ENCODE data around the gene STK38L. TPM values are rescaled to one million over a fixed set of nuclear protein-coding genes. Genes with fewer than 3 reads are reported as not detected.
A peak's percentile ranks its signal among the peaks of the same experiment; 100 is the strongest.

Gene STK38L
- total RNA-seq, 2 donors from 2014 or later = 34.2 to 67.7 TPM

GRCh38 chr12:27270148-27270547 is 26.1 kb downstream of the STK38L start:
- intact Hi-C loops (cut with DNase I, micrococcal nuclease) = no loop called here
- DNase-seq (no peak), ATAC-seq (no peak)

- intact Hi-C loops (cut with DNase I, micrococcal nuclease) = no loop called here
- ATAC-seq (no peak), DNase-seq (no peak)
These were observed 27.1 kb downstream of the STK38L start for GRCh38 chr12:27271206-27271605.

GRCh38 chr12:27272373-27273028 is 28.4 kb downstream of the STK38L start:
- intact Hi-C loops (cut with DNase I, micrococcal nuclease) = no loop called here
- ATAC-seq (peak; percentile 84), DNase-seq (no peak)

- intact Hi-C loops (cut with DNase I, micrococcal nuclease) = no loop called here
- DNase-seq (no peak), ATAC-seq (peak; percentile 44)
These were observed 29.0 kb downstream of the STK38L start for GRCh38 chr12:27273114-27273513.

DNA sequence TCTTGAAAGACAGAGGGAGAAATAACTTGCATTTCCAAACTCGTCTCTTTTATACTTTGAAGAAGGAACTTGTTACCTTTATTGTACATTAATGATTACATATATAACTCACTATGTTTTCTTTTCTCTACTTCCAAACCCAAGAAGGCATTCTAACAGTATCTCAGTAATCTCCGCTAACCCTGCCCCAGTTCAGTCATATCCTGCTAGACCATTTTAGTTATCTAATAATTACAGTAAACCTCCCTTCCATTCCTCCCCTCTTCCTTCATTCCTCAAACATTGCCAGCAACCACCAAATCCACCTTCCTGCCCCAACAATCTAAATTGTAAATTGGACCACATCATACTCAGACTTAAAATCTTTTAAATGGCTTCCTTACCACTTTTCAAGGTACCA is 30.6 kb downstream of the STK38L start:
- no peak for DNase-seq
- no peak for ATAC-seq
- intact Hi-C loops (cut with DNase I, micrococcal nuclease) = no loop called here

DNA sequence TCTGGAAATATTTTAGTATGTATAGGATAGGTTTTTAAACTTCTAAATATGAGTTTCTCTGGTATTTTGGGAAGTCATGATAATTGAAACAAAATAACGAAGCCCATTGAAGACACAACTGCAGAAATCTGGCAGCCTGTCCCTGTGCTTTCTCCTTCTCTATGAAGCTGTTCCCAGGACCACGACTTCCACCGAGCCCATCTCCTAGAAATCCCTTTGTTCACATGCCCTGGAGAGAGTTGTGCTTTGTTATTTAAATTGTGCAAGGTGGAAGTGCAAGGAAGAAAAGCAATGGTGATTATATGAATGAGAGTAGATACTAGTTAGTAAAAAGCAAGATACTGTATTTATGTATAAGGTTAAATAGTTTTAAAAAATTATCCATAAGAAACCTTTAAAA is 32.2 kb downstream of the STK38L start:
- DNase-seq (no peak), ATAC-seq (no peak)
- intact Hi-C loops (cut with DNase I, micrococcal nuclease) = no loop called here

DNA sequence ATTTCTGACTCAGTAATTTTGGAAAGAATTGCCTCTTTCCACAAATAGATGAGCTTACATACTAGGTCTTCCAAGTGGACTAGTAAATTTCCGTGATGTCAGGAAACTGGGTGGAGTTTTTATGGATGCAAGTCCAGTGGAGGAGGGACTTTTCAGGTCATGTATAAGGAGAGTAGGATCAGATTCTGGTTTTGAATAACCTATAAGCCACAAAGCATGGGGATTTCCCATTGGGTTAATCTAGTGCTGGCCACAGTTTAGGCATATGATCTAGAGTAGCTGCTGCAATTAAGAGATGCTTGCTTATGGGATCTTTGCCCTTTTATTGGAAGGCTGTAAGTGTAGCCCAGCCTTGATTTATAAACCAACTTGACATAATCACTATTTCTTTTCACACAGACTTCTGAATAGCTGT is 33.8 kb downstream of the STK38L start:
- peak in 1 of 2 donors; percentile 53 for DNase-seq
- intact Hi-C loops (cut with DNase I, micrococcal nuclease) = no loop called here

DNA sequence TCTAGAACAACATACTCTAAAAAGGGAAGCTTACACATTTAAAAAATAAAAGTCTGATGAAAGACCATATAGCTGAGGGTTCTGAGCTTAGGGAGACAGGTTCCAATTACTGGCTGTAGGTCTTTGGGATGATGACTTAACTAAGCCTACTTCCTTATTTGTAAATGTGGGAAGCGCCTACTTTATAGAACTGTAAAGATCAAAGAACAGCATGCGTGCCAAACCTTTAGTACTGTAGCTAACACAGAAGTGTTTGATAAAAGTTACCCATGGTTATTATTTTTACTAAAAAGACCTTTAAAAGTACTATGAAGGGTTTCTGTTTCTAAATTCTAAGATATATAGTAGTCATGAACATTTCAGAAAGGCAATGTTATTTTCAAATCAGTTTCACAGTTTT is 35.7 kb downstream of the STK38L start:
- intact Hi-C loops (cut with DNase I, micrococcal nuclease) = no loop called here
- DNase-seq (no peak), ATAC-seq (peak; percentile 80)

More for the DNA sequence above, 33.8 kb downstream of the STK38L start:
- peak; percentile 79 for ATAC-seq

GRCh38 chr12:27280412-27280811 is 36.3 kb downstream of the STK38L start:
- DNase-seq = peak; percentile 35 to 60
- intact Hi-C loops (cut with DNase I, micrococcal nuclease) = no loop called here
- ATAC-seq = peak; percentile 69

DNA sequence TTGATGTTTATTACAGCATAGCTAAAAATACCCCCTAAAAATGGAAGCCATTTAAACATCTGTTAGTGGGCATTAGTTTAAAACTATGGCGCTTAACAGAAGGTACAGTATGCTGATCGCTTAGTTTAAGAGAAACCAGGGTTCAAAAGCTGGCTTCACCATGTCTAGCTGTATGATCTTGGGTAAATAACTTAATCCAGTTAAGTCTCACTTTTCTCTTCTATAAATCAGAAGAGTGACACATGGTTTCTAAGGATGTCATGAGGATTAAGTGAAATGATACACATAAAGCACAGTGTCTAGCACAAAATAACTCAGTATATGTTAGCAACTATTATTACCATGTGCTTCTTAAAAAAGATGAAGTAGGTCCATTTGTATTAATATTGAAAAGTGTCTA is 38.7 kb downstream of the STK38L start:
- DNase-seq = no peak
- intact Hi-C loops (cut with DNase I, micrococcal nuclease) = no loop called here
- ATAC-seq = no peak

GRCh38 chr12:27284021-27284420 is 39.9 kb downstream of the STK38L start:
- intact Hi-C loops (cut with DNase I, micrococcal nuclease) = no loop called here
- DNase-seq (no peak), ATAC-seq (no peak)

DNA sequence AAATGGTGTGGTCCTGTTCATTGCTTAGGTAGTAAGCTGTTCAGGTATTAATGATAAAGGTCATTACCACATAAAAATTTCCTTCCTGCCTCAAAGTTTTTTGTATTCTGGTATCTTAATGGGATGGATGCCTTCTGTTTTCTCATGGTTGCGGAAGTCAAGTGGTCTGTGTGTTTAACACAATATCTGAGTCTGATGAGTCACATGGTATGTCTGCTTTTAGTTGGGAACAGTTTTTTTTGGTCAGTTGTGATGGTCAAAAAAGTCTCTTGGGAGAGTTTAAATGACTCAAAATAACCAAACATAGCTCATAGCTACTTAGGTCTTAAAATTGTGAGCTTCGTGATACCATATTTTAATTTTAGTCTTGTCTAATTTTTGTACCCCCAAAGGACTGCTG is 40.7 kb downstream of the STK38L start:
- DNase-seq (no peak), ATAC-seq (no peak)
- intact Hi-C loops (cut with DNase I, micrococcal nuclease) = no loop called here

GRCh38 chr12:27285403-27285802 is 41.3 kb downstream of the STK38L start:
- DNase-seq (no peak), ATAC-seq (no peak)
- intact Hi-C loops (cut with DNase I, micrococcal nuclease) = no loop called here

DNA sequence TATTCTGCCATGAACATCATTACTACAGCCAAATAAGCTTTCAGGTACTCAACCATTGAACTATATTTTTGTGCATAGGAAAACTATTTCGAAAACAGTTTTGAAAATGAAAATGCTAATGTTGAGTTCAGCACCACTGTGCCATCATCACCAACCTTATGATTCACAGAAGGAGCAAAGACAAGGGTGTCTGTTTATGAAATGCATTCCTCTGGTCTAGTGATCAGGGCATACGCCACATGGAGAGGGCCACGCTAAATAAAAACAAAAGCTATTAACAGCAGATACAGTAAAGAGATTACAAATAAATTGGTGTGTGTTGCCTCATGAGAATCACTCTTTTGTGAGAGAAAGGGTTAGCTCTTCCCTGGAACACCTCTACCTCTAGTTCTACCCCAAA is 45.3 kb downstream of the STK38L start:
- DNase-seq (no peak), ATAC-seq (no peak)
- intact Hi-C loops (cut with DNase I, micrococcal nuclease) = no loop called here

DNA sequence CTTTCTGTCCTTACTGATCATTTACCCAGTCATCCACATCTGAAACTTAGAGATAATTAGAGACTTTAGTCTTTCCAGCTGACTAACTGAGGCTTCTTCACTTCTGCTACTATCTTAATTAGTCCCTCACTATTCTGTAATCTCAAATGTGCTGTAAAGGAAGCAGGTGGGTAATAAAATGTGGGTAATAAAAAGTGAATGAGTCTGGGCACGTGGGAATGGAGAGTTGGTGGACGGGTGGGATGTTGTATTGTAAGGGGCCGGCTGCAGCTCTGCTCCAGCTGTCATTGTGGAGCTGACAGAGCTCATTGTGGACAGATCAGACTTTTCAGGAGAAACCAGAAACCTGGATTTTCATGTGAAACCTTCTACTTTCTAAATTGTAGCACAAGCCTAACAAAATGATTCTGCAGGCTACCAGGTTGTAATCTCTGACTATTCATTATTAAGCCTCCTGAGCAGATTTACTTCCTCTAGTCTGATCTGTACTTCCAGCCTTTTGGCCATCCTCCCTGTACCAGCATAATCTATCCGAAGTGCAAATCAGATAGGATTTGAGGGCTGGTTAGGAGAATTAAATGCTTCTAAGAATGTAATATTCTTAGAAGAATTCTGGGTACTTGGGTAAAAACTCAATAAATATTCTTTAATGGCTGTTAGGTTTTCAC is 46.5 kb downstream of the STK38L start:
- DNase-seq (no peak), ATAC-seq (peak; percentile 89)
- intact Hi-C loops (cut with DNase I, micrococcal nuclease) = no loop called here

- ATAC-seq = no peak
- intact Hi-C loops (cut with DNase I, micrococcal nuclease) = no loop called here
- no peak for DNase-seq
These were observed 47.8 kb downstream of the STK38L start for GRCh38 chr12:27291862-27292261.

DNA sequence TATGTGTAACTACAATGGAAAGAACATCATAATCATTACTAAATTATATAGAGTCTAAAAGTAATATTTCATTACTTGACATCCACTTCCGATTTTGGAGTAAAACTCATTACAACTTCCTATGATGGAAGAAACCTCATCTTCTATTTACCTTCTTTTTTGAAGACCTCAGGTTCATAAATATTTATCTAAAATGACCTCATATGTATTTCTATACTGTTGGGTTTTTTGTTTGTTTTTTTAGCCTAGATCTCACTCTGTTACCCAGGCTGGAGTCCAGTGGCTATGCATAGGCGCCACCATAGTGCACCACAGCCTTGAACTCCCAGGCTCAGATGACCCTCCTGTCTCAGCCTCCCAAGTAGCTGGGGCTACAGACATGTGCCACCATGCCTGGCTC is 48.6 kb downstream of the STK38L start:
- intact Hi-C loops (cut with DNase I, micrococcal nuclease) = no loop called here
- DNase-seq (no peak), ATAC-seq (no peak)

DNA sequence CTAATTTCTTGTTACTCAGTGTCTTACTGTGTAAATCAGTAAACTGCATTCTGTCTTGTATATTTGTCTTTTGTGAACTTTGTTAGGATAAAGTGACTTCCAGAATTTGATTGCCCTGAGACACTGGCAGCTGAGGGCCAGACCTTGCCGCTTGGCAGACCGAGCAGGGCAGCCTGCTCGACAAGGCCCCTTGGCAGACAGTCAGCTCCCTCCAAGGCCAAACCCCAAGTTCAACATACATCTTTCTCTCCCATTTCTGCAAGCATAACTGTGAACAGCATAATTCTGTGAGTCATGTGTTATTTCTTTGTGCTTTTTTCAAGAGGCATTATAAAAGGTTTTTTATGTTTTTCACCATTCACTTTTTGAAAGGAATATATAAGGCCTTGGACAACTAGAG is 49.4 kb downstream of the STK38L start:
- DNase-seq (no peak), ATAC-seq (peak; percentile 19)
- intact Hi-C loops (cut with DNase I, micrococcal nuclease) = no loop called here

DNA sequence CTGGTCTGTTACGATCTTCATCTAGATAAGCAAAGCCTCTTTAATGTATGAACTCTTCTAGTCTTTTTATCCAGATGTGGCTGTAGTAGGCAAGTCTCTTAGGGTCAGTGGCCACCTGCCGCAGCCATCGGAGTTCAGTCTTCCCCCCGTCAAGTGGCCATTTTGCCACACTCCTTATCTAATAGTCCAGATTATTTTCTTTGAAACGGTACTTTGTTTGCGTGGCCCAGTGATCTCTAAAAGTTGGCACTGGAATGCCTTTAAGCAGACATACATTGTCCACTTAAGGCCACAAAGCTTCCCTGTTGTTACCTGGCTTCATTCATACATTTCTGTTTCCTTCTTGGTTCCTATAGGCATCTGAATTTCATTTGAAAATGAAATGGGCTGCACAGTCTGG is 52.6 kb downstream of the STK38L start:
- DNase-seq (no peak), ATAC-seq (no peak)
- intact Hi-C loops (cut with DNase I, micrococcal nuclease) = no loop called here

GRCh38 chr12:27297566-27297965 is 53.5 kb downstream of the STK38L start:
- intact Hi-C loops (cut with DNase I, micrococcal nuclease) = no loop called here
- DNase-seq (no peak), ATAC-seq (no peak)

DNA sequence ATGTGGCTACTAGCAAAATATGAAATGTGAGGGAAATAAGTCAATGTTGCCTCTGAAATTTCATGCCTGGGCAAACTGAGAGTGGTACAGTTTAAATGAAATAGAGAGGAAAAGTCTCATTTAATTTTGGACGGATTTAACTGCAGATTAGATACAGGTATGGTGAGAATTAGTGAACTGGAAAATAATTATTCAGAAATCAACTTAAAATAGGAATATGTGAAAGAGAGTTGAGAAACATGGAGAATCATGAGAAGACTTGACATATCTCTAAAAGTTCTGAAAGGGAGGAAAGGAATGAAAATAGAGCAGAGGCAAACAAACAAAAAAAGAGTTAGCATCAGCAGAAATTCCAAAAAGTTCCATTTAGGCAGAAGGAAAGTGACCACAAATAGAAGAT is 55.0 kb downstream of the STK38L start:
- DNase-seq (no peak), ATAC-seq (no peak)
- intact Hi-C loops (cut with DNase I, micrococcal nuclease) = no loop called here

Data from left colon (tissue), 2 donors.